LNCAP (cell line): ENCODE measurements around the gene PYROXD2.

Experiments
- TF ChIP-seq, protein P1 (sequence below): fragments of 450-650 bp; IDR thresholded peaks from 2 replicates; pipeline ENCODE4 v1.5.1; 2017; ENCODE audit warnings: mild to moderate bottlenecking

The PYROXD2 gene

DNA sequence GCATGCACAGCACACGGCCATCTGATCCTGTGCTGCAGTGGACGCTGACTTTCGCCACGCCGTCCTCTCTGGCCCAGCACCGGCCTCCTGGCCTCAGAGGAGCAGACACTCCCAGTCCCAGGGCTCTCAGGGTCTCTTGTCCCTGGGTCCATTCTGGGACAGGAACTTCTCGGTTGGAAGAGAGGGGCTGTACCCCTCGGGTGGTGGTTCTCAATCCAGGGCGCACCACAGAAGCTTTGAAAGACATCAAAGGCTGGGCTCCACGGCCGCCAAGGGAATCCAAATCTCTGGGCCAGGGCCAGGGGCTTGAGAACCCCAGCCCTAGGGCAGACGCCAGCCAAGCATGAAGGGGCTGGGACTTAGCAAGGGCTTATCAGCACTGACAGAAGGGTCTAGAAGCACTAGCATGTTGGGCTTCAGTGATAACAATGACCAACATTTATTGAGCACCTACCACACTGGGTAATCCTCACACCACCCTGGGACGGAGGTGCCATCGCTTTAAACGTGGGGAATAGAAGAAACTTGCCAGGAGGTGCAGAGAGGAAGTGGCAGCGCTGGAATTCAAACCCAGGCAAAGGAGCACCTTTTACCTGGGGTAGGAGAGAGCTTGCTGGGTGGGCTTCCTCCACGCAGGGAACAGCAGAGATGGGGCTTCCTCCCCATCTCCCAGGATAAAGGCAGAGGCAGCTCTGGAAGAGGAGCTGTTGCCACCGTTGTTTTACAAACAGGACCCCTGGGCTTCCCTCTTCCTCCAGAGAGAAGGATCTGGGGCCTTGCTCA lies 1.8 kb upstream of the PYROXD2 start:
- TF ChIP-seq, protein P1, sequence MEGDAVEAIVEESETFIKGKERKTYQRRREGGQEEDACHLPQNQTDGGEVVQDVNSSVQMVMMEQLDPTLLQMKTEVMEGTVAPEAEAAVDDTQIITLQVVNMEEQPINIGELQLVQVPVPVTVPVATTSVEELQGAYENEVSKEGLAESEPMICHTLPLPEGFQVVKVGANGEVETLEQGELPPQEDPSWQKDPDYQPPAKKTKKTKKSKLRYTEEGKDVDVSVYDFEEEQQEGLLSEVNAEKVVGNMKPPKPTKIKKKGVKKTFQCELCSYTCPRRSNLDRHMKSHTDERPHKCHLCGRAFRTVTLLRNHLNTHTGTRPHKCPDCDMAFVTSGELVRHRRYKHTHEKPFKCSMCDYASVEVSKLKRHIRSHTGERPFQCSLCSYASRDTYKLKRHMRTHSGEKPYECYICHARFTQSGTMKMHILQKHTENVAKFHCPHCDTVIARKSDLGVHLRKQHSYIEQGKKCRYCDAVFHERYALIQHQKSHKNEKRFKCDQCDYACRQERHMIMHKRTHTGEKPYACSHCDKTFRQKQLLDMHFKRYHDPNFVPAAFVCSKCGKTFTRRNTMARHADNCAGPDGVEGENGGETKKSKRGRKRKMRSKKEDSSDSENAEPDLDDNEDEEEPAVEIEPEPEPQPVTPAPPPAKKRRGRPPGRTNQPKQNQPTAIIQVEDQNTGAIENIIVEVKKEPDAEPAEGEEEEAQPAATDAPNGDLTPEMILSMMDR, result no peak

DNA sequence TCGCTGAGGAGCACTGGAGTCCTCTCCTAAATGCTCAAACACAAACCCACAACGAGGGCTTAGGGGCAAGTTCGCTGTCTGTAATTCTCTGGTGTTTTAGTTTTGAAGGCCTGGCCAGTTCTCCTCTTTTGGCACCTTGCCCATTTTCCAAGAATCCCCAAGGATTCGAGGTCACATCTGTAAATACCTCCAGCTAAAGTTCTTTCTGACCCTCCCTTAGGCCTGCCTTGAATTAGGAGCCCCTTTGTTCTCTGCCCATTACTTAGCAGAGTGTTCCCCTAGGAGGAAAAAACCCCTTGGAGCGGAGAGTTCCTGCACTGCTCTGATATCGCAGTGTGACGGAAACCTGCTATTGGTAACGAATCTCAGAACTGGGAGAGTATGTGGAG lies 743 bp upstream of the PYROXD2 start:
- TF ChIP-seq, protein P1, result no peak

DNA sequence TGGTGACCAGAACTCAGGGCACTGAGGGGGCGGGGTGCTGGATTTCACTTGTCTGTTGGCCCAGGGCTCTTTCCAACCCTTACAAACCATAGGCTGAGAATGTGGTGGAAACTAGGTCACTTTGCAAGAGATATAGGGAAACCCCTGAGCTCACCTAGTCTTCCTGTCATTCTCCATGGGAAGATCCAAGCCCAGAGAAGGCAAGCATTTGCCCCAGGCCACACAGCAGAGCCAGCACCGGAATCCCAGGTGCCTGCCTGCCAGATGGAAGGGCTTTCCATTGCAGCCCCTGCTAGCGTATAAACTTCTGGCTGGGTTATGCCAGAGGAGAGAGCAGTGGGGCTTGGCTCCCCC lies 427 bp downstream of the PYROXD2 start:
- TF ChIP-seq, protein P1, result no peak

DNA sequence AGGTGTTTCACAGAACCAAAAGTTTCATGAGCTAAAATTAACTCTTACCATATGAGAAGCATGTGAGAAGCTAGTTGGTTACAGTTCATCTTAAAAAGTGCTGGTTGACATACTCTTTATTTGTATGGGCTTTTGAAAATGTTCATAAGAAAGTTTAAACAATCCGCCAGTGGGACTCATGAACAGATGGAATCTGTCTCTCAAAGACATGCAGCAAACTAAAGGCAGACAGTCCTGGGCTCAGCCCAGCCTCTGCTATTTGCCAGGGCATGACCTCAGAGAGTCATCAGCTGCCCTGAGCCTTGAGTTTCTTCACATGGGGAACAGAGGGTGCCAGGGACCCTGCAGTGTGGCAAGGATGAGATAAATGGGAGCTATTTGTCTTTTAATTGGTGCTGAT lies 3.2 kb downstream of the PYROXD2 start:
- TF ChIP-seq, protein P1, result no peak

DNA sequence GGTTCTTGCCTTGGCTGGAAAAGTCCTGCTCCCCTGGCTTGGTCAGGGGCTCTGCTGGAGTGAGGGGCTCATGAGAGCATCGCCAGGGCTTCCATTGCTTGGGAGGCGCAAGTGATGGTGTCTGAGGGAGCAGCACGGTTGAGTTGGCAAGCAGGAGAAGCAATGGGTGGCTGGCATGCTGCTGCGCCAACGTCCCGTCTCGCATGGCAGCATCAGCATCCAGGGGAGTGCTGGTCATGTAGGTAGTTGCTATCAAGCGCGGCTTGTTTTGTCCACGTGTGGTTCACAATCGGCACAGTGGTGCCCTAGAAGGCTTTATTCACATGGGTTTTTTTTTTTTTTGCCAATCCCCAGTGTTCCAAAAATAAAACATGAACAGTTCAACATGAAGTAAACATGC lies 3.8 kb downstream of the PYROXD2 start:
- TF ChIP-seq, protein P1, result no peak

DNA sequence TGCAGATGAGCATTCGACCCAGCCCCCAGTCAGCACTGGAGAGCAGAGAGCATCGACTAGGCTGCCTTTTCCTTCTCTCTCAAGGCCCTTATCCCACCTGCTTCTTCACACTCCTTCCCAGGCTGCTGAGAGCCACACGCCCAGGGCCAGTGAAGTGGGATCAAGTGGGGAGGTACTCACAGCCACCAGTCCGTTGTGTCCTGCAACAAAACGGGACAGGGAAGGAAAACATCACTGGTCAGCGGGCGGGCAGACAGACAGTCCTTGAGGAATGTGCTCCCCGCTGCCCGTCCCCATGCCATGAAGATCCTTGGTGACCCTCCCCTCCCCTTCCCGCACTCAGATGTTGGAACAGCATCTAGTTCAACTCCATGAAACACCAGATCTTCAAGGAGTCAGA lies 4.2 kb downstream of the PYROXD2 start:
- TF ChIP-seq, protein P1, result no peak

DNA sequence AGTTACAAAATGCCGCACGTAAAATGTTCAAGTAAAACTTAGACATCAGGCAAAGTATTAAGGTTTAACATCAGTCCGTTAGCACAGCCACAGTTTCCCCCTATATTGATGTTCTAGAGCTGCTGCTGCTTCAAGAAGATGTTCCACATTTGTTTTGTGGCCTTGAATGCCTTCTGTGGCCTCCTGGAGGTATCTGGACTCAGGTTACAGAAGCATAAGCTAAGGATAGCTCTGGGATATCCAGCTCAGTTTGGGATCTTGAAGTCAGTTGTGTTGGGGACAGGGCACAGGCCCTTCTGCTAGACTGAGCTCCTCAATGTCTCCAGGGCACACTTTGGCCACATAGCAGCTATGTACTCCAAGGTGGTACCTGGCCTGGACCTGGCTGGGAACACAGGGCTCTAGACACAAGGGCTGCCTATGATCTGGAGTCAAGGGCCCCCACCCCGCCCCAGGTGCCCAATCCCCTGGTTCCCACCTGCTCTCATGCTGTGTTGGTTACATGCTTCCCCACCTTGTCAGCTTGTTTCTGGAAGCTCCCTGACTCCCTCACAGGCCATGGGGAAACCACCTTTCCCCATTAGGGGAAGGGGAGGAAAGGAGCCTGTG lies 4.7 kb downstream of the PYROXD2 start:
- TF ChIP-seq, protein P1, result no peak

DNA sequence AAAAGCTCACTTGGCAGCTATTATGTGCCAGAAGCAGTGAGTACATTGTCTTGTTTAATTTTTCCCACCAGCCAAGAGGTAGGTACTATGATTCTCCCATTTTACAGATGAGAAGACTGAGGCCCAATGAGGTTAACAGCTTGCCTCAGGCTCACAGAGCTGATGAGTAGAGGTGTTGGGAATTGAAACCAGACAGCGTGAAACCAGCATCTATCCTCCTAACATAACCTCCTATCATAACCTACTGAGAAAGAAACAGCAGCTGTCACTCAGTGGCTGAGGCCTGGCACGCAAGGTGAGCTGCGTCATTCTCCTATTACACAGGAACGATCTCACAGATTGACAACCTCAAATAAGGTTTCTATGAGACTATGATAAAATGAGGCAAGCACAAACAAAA lies 6.2 kb downstream of the PYROXD2 start:
- TF ChIP-seq, protein P1, result no peak
